Aorta (tissue), 5 donors: ENCODE results near the gene SYDE2. TPM values are rescaled to one million over a fixed set of nuclear protein-coding genes. Genes with fewer than 3 reads are reported as not detected.
"Not testable (repeated sequence)": the region's sequence is repeated elsewhere in the genome, so short reads cannot be mapped to it uniquely, and the experiment has no call there.

Experiments
- ATAC-seq: fragments of 200-7000 bp; cut with Tn5 transposase; one replicate; pipeline ENCODE4 v1.9.1; 2022; ENCODE audit warnings: moderate library complexity; ENCODE audit not compliant: low FRiP score
- DNase-seq, 2 donors: peaks; one replicate each; pipeline ENCODE4 v3.0.0-alpha.2; 2020
- H3K27ac ChIP-seq, 2 donors: one replicate each; pipeline ENCODE4 v1.5.1; 2013; ENCODE audit warnings: low read length in 2 of 2, mild to moderate bottlenecking in 2 of 2, moderate library complexity in 2 of 2, control low read depth in 1 of 2, inconsistent platforms in 1 of 2, low read depth in 1 of 2
- H3K27me3 ChIP-seq, 2 donors: one replicate each; pipeline ENCODE4 v1.6.1; 2013; ENCODE audit warnings: control low read depth in 1 of 2, low read length in 1 of 2, mild to moderate bottlenecking in 1 of 2, moderate library complexity in 1 of 2; ENCODE audit not compliant: insufficient read depth in 2 of 2, control insufficient read depth in 1 of 2
- H3K36me3 ChIP-seq, 2 donors: one replicate each; pipeline ENCODE4 v1.6.1; 2013; ENCODE audit warnings: control low read depth in 1 of 2, low read length in 1 of 2, mild to moderate bottlenecking in 1 of 2; ENCODE audit not compliant: insufficient read depth in 2 of 2, control insufficient read depth in 1 of 2
- H3K4me1 ChIP-seq, 2 donors: one replicate each; pipeline ENCODE4 v1.6.1; 2013; ENCODE audit warnings: low read length in 2 of 2, control low read depth in 1 of 2, mild to moderate bottlenecking in 1 of 2, moderate library complexity in 1 of 2; ENCODE audit not compliant: insufficient read depth in 2 of 2, control insufficient read depth in 1 of 2
- H3K4me3 ChIP-seq, 2 donors: one replicate each; pipeline ENCODE4 v1.5.1; 2013; ENCODE audit warnings: low read length in 2 of 2, control low read depth in 1 of 2, mild to moderate bottlenecking in 1 of 2
- H3K9me3 ChIP-seq: one replicate; pipeline ENCODE4 v1.6.1; 2013; ENCODE audit warnings: mild to moderate bottlenecking, low read length; ENCODE audit not compliant: control insufficient read depth
- WGBS, 2 donors: extraction: QIAGEN DNeasy Blood & Tissue Kit; methylation state at CpG; one replicate each; pipeline ENCODE4 v1.1.7; 2013; 5-methylcytosine and 5-hydroxymethylcytosine counted together
- intact Hi-C, 2 donors: fragments of 100-400 bp; cut with DNase I; formaldehyde crosslinking; loops; one replicate each; pipeline versions ENCODE4 v1.14.2 to v1.15.0; 2022
- polyA plus RNA-seq, 2 donors: library from polyadenylated mRNA; stranded (reverse); fragments of 200-250 nt; gene quantifications; one replicate each; pipeline ENCODE4 v1.2.3, GENCODE V29; 2013
- total RNA-seq, 2 donors: library from RNA; stranded (reverse); fragmentation: NEBNext Ultra II Directional; extraction: Animal tissue kit (Norgen Biotek cat#: 25700); gene quantifications; one replicate each; pipeline ENCODE4 v1.2.1, GENCODE V29; 2021
- donor health status: healthy with polysubstance abuse.
- donor health status: Bipolar disorder and iron deficiency.
- donor health status: DM: no; HTN: no; CAD: no.
- donor health status: DM: no; HTN: no; CAD: no.
- donor health status: DM: yes; HTN: yes; CAD: no.

Gene SYDE2
- total and polyA plus RNA-seq, 4 donors = 1.3 to 16.7 (median 5.7) TPM

DNA sequence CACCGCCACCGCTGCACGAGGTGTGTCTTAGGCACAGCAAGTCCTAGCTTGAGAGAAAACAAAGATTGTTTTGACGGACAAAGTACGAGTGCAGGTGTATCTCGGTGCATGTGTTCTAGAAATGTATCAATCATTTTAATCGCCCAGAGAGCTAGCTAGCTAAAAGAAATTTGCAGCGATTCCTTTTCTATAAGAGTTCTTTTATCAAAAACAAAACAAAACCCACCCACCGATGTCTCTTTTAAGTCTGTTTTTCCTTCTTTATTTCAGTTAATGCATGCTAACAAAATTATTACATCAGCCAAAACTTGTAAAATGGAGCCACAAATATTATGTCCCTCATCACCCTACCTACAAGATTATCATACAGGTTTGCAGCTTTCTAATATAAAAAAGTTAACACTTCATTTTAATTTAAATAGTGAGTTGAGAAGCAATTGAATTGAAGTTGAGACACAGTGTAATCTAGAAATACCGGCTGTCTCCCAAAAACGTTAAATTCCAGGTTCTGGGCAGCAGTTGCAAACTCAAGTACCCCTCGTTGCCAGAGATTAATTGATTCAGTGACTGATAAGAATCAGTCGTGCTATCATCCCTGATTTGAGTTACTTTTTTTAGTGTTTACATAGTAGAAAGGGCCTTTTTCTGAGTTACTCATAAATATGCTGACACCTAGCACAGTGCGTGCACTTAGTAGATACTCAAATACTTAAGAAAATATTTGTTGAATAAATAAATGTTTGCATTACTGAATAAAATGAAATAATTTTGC lies 1.5 kb upstream of the SYDE2 start:
- intact Hi-C loops = loop anchor here (5.0 kb wide), 1 partner anchor 55 kb away; the partner anchor contains the start of gene C1orf52 (in 2 of the 2)
- Histone ChIP-seq H3K27ac (peak overlapping the region; percentile 62 to 90), H3K4me1 (no peaks in the 10 kb centered on the region), H3K4me3 (peak overlapping the region; percentile 91 to 95), H3K27me3 (no peaks in the 10 kb centered on the region), H3K9me3 (no peaks in the 10 kb centered on the region), H3K36me3 (no peaks in the 10 kb centered on the region)
- 8 to 9% methylated on average over 14 of the region's 14 CpGs for WGBS, 2 donors
- ATAC-seq (no peak), DNase-seq (no peak)

DNA sequence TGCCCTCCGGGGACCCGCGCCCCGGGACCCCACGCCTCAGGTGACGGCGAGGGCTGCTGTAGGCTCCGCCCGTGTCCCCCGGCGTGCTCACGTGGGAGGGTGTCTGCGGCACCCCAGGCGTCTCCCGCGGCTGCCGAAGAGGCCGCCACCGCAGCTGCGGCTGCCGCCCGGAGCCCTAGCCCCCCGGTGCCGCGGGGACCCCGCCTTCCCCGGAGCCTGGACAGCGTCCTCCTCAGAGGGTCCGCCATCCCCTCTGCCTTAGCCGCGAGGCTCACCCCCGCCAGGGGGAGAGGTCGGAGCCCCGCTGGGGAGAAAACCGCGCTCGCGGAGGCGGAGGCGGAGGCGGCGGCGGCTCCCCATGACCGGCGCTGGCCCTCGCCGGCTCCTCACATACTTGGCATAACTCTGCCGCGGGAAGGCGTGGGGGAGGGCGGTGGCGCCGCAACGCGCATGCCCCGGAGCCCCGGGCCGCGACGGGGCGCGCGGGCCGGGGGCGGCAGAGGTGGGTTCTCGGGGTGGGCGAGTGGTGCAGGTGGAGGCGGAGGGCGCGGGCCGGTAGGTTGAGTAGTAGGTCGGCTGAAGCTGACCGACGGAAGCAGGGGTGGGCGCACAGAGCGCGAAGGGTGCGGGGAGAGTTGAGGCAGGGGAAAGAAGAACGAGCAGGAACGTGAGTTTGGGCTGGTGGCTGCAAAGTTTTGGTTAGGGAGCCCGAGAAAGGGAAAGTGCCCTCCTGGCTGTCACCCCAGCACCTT lies 700 bp upstream of the SYDE2 start:
- DNase-seq (peak; percentile 76 to 92), ATAC-seq (peak; percentile 91)
- WGBS, 2 donors = 1% methylated on average over 58 to 81 of the region's 81 CpGs
- no peaks in the 10 kb centered on the region for H3K27me3 ChIP-seq
- intact Hi-C loops = loop anchor here (5.0 kb wide), 1 partner anchor 56 kb away; the partner anchor contains the start of gene C1orf52 (in 2 of the 2)
- H3K4me3 ChIP-seq = peak overlapping the region; percentile 91 to 95
- no peaks in the 10 kb centered on the region for H3K4me1 ChIP-seq
- no peaks in the 10 kb centered on the region for H3K36me3 ChIP-seq
- H3K9me3 ChIP-seq = no peaks in the 10 kb centered on the region
- peak overlapping the region; percentile 62 to 90 for H3K27ac ChIP-seq

DNA sequence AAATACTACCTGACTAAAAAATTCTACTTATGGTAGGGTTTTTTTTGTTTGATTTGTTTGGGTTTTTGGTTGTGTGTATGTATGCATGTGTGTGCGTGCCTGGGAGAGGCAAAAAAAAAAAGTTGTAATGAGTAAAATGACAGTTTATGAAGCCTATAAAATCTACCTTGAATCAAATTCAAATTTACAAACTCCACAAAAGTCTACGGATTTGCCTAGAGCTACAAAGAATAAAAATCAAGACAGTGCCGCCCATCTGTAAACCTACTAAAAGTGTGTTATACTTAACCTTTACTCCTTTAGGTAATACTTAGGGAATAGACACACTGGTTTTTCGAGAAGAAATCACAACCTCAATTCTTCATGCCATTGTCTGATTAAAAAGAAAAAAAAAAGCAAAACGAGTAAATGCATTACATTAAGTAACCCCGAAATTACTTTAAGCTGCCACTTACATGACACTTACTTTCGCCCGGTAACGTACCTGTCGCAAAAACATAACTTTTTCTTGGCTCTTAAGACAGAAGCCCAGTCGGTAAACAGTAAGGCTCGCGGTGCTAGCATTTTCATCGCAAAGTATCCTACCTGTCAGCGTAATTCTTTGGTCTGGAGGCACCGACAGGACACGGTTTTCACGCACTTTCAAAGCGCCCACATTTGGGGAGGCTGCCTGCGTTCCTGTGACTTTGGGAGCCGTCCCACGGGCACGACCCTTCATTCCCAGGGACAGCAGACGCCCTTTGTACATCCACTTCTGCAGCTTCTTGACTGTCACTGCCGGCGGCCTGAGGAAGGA lies 951 bp downstream of the SYDE2 start:
- H3K36me3 ChIP-seq = no peaks in the 10 kb centered on the region
- DNase-seq (peak in 1 of 2 donors; percentile 51), ATAC-seq (no peak)
- H3K9me3 ChIP-seq = no peaks in the 10 kb centered on the region
- H3K27me3 ChIP-seq = no peaks in the 10 kb centered on the region
- 3% methylated on average over 25 to 26 of the region's 26 CpGs for WGBS, 2 donors
- H3K27ac ChIP-seq = peak overlapping the region in 1 of 2 donors; percentile 37
- H3K4me1 ChIP-seq = no peaks in the 10 kb centered on the region
- peak overlapping the region; percentile 91 to 95 for H3K4me3 ChIP-seq
- intact Hi-C loops = loop anchor here (5.0 kb wide), 1 partner anchor 57 kb away; the partner anchor contains the start of gene C1orf52 (in 2 of the 2)

DNA sequence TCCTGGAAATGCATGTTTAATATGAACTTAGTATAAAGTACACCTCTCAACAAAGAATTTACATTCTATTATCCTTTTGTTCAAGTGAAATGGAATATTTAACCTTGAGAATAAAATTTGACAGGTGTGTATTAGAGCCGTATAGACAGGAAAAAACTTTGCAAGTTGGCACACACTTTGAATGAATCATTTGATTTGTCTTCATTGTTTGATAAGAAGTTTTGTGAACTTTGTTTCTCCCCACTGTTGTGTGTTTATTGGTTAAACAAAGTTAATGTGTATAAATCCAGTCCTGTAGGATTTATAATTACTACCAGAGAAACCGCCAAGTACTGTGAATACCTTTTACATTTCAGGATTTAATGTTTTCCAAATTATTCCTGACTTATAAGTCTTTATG lies 2.0 kb downstream of the SYDE2 start:
- WGBS, 2 donors = 35 to 43% methylated on average over 2 of the region's 2 CpGs
- Histone ChIP-seq H3K9me3 (no peaks in the 10 kb centered on the region), H3K27ac (no peak overlapping the region), H3K36me3 (no peaks in the 10 kb centered on the region), H3K4me1 (no peaks in the 10 kb centered on the region), H3K27me3 (no peaks in the 10 kb centered on the region), H3K4me3 (peak overlapping the region in 1 of 2 donors; percentile 33)
- no peak for ATAC-seq
- no peak for DNase-seq
- intact Hi-C loops = no loop called here

DNA sequence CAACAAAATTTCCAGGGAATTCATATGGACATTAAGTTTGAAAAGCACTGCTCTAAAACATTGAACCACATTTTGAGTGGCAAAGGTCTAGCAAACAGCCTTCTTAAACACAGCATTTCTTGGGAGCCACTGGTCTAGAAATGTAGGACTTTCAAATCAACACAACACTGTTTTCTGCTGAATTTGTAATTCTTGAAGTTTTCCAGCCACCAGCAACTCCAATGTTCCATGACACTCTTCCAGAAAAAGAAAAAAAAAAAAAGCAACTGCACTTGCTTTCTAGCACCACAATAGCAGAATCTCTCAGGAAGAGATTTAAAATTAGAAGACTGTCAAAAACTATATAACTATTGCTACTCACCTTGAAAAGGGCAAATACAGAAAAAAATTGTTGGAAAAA lies 4.5 kb downstream of the SYDE2 start:
- ATAC-seq (no peak), DNase-seq (no peak)
- Histone ChIP-seq H3K27me3 (no peaks in the 10 kb centered on the region), H3K9me3 (no peaks in the 10 kb centered on the region), H3K4me3 (no peak overlapping the region), H3K36me3 (no peaks in the 10 kb centered on the region), H3K4me1 (no peaks in the 10 kb centered on the region), H3K27ac (no peak overlapping the region)
- intact Hi-C loops = no loop called here

DNA sequence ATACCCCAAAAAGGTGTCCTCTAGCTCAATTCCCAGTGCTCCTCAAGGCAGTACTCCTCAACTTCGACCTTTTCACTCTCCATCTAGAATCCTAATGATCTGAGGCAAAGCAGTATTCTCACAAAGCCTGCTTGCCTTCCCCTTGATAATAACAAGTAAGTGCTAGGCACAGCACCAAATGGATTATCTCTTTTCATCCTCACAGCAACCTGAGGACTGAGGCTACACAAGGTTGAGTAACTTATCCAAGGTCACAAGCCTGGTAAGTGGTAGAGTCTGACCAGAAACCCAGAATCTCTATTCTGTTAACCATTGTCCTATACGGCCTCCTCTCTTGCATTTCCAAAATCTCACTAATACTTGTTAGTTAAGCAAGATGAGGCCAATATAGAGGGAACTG lies 5.1 kb downstream of the SYDE2 start:
- H3K27me3 ChIP-seq = no peaks in the 10 kb centered on the region
- no peaks in the 10 kb centered on the region for H3K36me3 ChIP-seq
- WGBS, 2 donors = 61 to 67% methylated on average over 2 of the region's 2 CpGs
- no peaks in the 10 kb centered on the region for H3K9me3 ChIP-seq
- H3K4me3 ChIP-seq = no peak overlapping the region
- no peak for ATAC-seq
- H3K4me1 ChIP-seq = no peaks in the 10 kb centered on the region
- no peak for DNase-seq
- H3K27ac ChIP-seq = no peak overlapping the region
- intact Hi-C loops = no loop called here

DNA sequence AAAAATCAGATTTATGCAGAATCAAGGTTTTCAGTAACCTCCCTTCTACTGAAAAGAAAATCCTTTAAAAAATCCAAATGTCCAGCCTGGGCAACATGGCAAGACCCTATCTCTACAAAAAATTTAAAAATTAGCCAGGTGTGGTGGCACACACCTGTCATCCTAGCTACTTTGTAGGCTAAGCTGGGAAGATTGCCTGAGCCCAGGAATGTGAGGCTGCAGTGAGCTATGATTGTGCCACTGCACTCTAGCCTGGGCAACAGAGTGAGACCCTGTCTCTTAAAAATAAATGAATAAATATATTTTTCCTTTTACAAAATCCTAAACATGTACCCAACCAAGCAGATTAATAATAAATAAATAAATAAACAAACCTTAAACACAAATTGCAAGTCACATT lies 8.7 kb downstream of the SYDE2 start:
- H3K4me3 ChIP-seq, H3K27ac ChIP-seq, DNase-seq, H3K27me3 ChIP-seq, H3K36me3 ChIP-seq, ATAC-seq, H3K4me1 ChIP-seq, intact Hi-C loops, H3K9me3 ChIP-seq: not testable (repeated sequence)

DNA sequence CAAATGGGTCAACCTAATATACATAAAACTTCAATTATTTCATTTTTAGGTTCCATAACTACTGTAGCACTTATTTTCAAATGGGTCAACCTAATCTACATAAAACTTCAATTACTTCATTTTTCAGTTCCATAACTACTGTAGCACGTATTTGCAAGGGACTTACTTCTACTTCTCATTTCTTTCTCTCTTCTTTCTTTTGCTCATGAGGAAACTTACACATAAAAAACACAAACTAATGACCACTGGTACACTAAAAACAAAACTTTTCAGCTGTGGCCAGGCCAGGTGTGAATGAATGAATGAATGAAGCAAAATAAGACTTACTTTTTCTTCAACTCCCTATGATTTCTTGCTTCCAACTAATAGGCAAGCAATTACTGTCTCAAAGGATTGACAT lies 11.7 kb downstream of the SYDE2 start:
- Histone ChIP-seq H3K36me3 (peaks cover 0 to 3% of the 10 kb centered on the region in 2 donors), H3K27ac (no peak overlapping the region), H3K9me3 (no peaks in the 10 kb centered on the region), H3K4me1 (peaks cover 0 to 2% of the 10 kb centered on the region in 2 donors), H3K27me3 (no peaks in the 10 kb centered on the region), H3K4me3 (no peak overlapping the region)
- intact Hi-C loops = no loop called here
- WGBS, 2 donors = 73 to 77% methylated on average over 1 of the region's 1 CpG
- DNase-seq = no peak
- ATAC-seq = no peak
